ENCODE measurements around the gene NPHP4.

Gene NPHP4

DNA sequence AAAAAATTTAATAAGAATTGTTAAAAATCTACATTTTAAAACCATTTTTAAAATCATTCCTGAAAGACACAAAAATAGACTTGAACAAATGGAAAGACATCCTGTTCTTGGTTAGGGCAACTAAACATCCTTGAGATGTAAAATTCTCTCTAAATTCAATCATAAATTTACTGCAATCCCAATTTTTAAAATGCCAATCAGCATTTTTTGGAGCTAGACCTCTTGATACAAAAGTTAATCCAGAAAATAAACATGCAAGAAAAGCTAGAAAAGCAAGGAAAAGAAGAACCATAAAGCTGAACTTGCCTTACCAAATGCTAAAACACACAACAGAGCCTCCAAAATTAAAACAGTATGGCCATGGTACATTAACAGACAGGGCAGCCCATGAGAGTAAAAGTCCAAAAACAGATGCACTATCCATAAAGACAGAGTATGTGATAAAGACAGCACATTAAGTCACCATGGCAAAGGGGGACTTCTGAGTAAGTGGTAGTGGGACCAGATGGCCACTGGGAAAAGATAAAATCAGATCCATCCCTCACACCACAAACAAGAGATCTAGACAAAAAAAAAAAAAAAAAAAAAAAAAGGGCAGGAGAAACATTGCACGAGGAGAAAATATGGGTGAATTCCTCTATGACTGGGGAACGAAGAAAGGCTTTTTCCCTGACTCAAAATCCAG, 51.4 kb downstream of the NPHP4 start:
- no peaks in the 10 kb centered on the region for H3K9me3 ChIP-seq (ENCODE audit: low read depth, low read length)
- no peak overlapping the region for H3K27ac ChIP-seq
- DNase-seq (ENCODE audit: low read depth, low spot score): no peak
- no peak overlapping the region for H3K9ac ChIP-seq (ENCODE audit: insufficient read length)
- TF ChIP-seq EZH2 (IDR thresholded peaks at IDR 0.05) (no peak), POLR2AphosphoS5 (IDR thresholded peaks at IDR 0.05; ENCODE audit: borderline replicate concordance, low read depth, low read length) (no peak), FOXP2 (optimal IDR thresholded peaks at IDR 0.05; ENCODE audit: control extremely low read depth, extremely low read length, insufficient read depth) (no peak)
- H3K4me3 ChIP-seq: no peak overlapping the region
- H3K36me3 ChIP-seq (ENCODE audit: insufficient read depth, low read length): no peaks in the 10 kb centered on the region; the same call in 1 of the 2 replicates

DNA sequence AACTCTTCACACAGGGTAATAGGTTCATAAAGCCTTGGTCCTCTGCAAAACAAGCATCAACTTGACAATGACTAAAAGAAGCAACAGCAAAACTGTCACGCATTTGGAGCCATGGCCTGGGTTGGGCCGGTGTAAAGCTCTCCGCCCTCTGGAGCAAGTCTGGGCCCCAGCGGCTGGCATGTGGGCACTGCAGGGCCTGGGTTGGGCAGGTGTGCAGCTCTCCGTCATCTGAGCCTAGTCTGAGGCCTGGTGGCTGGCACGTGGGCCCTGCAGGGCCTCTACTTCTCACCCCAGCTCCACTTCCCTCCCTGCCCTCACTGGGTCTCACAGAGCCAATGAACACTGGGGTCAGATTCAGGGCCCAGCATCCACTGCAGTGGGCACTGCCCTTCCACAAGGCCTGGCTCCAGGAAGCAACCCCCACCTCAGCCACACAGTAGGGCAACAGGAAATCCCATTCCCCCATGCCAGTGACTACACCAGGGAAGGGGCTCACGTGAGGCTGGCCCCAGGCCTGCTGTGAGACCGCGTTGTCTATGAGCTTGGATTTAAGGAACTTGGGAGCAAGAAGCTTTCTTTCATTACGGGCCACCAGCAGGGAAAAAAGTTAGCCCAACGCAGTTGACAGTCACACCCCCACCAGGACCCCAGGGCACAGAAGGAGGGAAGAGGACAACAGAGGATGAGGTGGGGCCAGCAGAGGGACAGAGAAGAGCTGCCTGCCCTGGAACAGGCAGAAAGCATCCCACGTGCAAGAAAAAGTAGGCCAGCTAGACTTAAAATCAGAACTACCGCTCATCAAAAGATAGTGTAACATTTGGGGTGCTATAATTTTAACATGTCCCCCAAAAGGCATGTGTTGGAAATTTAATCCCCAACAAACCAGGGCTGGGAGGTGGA, 52.7 kb downstream of the NPHP4 start:
- TF ChIP-seq FOXP2 (optimal IDR thresholded peaks at IDR 0.05; ENCODE audit: control extremely low read depth, extremely low read length, insufficient read depth) (no peak), POLR2AphosphoS5 (IDR thresholded peaks at IDR 0.05; ENCODE audit: borderline replicate concordance, low read depth, low read length) (no peak), EZH2 (IDR thresholded peaks at IDR 0.05) (no peak)
- no peak for DNase-seq (ENCODE audit: low read depth, low spot score)
- H3K27ac ChIP-seq: no peak overlapping the region

DNA sequence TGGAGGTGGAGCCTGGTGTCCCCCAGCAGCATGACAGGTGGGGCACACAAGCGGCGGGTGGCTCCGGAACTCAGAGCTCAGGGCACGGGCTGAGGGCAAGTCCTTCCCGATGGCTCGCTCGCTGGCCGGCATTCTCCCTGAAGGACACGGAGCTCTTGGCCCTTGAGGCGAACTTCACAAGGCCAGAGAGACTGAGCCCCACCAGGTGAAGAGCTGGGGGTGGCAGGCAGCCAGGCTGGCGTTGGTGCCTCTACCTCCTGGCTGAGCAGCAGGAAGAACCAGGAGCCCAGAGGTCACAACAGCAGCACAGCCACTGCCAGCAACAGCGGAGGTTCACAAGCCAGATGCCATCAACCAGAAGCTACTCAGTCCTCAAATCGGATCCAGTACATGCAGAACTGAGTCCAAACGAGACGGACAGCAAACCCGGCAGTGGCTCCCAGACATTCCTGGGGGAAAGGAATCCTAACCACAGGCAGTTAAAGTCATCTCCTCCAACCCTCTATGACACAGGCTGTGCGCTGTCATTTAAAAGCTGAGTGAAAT, 54.1 kb downstream of the NPHP4 start:
- H3K9ac ChIP-seq (ENCODE audit: insufficient read length): no peak overlapping the region
- TF ChIP-seq FOXP2 (optimal IDR thresholded peaks at IDR 0.05; ENCODE audit: control extremely low read depth, extremely low read length, insufficient read depth) (no peak), POLR2AphosphoS5 (IDR thresholded peaks at IDR 0.05; ENCODE audit: borderline replicate concordance, low read depth, low read length) (no peak), EZH2 (IDR thresholded peaks at IDR 0.05) (no peak)
- no peaks in the 10 kb centered on the region; the same call in 1 of the 2 replicates for H3K36me3 ChIP-seq (ENCODE audit: insufficient read depth, low read length)
- no peaks in the 10 kb centered on the region for H3K9me3 ChIP-seq (ENCODE audit: low read depth, low read length)
- no peak overlapping the region for H3K27ac ChIP-seq
- H3K4me3 ChIP-seq: no peak overlapping the region
- DNase-seq (ENCODE audit: low read depth, low spot score): no peak

More for the DNA sequence above, 52.7 kb downstream of the NPHP4 start:
- H3K9me3 ChIP-seq (ENCODE audit: low read depth, low read length): no peaks in the 10 kb centered on the region
- no peak overlapping the region for H3K4me3 ChIP-seq
- no peaks in the 10 kb centered on the region; the same call in 1 of the 2 replicates for H3K36me3 ChIP-seq (ENCODE audit: insufficient read depth, low read length)
- H3K9ac ChIP-seq (ENCODE audit: insufficient read length): no peak overlapping the region

DNA sequence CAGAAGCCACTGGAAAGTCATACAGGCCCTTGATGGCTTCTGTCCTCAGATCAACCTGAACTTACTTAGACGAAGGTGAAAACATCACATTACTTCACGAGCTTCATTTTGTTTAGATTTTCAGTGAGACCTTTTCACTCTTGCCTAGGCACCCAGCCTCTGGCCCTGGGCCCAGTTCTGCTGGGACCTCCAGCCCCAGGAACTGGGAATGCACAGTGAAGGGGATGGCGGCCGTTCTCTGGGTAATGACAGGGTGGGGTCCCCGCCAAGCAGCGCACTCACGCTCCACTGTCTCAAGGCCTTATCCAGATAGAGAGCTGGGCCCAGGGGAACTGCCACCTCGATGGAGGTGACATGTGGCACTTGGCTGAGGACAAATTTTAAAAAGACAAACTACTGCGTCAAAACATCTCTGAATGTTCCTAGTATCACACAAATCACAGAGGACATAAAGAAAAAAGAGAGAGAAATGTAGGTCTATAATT, 54.8 kb downstream of the NPHP4 start:
- no peak overlapping the region for H3K4me3 ChIP-seq

DNA sequence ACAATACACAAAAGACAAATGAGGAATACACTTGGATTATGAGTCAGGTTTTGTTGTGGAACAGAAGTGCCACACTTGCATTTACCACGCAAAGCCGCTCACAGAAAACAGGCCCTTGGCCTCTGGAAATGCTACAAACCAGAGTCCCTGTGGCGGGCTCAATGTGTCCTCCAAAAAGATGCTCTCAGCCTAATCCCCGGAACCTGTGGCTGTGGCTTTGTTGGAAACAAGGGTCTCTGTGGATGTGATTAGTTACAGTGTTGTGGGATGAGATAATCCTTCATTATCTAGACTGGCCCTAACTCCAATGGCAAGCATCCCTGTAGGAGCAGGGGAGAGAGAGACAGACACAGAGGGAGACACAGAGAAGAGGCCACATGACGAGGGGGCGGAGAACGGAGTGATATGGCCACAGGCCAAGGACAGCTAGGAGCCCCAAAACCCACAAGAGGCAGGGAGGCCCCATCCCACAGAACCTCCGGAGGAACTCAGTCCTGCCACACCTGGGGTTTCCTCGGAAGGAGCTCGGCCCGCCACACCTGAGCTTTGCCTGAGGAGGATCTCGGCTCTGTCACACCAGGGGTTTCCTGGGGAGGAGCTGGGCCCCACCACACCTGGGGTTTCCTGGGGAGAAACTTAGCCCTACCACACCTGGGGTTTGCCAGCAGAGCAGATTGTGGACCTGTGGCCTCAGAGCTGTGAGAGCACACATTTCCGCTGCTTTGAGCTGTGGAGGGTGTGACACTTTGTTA, 55.4 kb downstream of the NPHP4 start:
- H3K9ac ChIP-seq (ENCODE audit: insufficient read length): no peak overlapping the region
- peaks cover 3% of the 10 kb centered on the region; the same call in 1 of the 2 replicates for H3K36me3 ChIP-seq (ENCODE audit: insufficient read depth, low read length)
- no peak overlapping the region for H3K4me3 ChIP-seq
- TF ChIP-seq FOXP2 (optimal IDR thresholded peaks at IDR 0.05; ENCODE audit: control extremely low read depth, extremely low read length, insufficient read depth) (no peak), EZH2 (IDR thresholded peaks at IDR 0.05) (no peak), POLR2AphosphoS5 (IDR thresholded peaks at IDR 0.05; ENCODE audit: borderline replicate concordance, low read depth, low read length) (no peak)
- H3K27ac ChIP-seq: no peak overlapping the region
- no peaks in the 10 kb centered on the region for H3K9me3 ChIP-seq (ENCODE audit: low read depth, low read length)
- DNase-seq (ENCODE audit: low read depth, low spot score): no peak

More for the DNA sequence above, 54.8 kb downstream of the NPHP4 start:
- DNase-seq (ENCODE audit: low read depth, low spot score): no peak
- no peaks in the 10 kb centered on the region for H3K9me3 ChIP-seq (ENCODE audit: low read depth, low read length)
- no peak overlapping the region for H3K27ac ChIP-seq
- H3K36me3 ChIP-seq (ENCODE audit: insufficient read depth, low read length): no peaks in the 10 kb centered on the region; the same call in 1 of the 2 replicates
- TF ChIP-seq FOXP2 (optimal IDR thresholded peaks at IDR 0.05; ENCODE audit: control extremely low read depth, extremely low read length, insufficient read depth): no peak
- no peak for TF ChIP-seq POLR2AphosphoS5 (IDR thresholded peaks at IDR 0.05; ENCODE audit: borderline replicate concordance, low read depth, low read length)
- no peak for TF ChIP-seq EZH2 (IDR thresholded peaks at IDR 0.05)
- no peak overlapping the region for H3K9ac ChIP-seq (ENCODE audit: insufficient read length)

DNA sequence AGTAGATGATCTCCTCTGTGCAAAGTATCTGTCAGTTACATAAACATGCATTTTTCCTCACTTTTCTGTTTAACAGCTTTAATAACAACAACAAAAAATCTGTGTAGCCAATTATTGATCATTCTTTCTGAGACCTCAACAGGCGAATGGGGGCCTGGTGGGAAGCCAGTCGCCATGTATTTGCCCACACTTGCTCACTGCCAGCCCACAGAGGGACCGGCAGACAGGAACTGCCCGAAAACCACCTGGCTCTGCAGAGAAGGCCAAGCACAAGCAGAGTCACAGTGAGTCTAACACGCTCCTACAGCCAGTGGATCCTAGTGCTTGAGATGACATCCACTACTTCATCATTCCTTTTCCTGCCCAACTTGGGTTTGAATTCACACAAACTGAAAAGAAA, 56.1 kb downstream of the NPHP4 start:
- no peak for TF ChIP-seq POLR2AphosphoS5 (IDR thresholded peaks at IDR 0.05; ENCODE audit: borderline replicate concordance, low read depth, low read length)
- no peak for TF ChIP-seq EZH2 (IDR thresholded peaks at IDR 0.05)
- no peak for TF ChIP-seq FOXP2 (optimal IDR thresholded peaks at IDR 0.05; ENCODE audit: control extremely low read depth, extremely low read length, insufficient read depth)
- Histone ChIP-seq H3K27ac (no peak overlapping the region), H3K36me3 (ENCODE audit: insufficient read depth, low read length) (peaks cover 3% of the 10 kb centered on the region; the same call in 1 of the 2 replicates), H3K4me3 (no peak overlapping the region), H3K9me3 (ENCODE audit: low read depth, low read length) (no peaks in the 10 kb centered on the region), H3K9ac (ENCODE audit: insufficient read length) (no peak overlapping the region)
- no peak for DNase-seq (ENCODE audit: low read depth, low spot score)

DNA sequence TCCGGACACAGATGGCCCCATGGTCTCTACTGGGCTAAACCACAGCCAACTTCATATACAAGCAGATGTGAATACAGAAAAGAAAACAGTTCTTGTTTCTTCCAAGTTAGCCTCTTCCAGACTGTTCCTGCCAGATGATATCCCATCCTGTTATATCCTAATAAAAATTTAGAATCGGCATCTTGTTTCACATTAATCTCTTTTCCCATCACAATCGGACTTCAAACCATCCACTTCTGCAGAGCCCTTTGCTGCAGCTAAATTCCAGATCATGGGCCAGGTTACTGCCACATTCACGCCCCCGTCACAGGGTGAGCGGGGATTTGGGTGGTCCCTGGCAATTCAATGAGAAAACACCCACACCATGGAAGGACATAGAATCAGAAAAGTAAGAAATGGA, 57.2 kb downstream of the NPHP4 start:
- Histone ChIP-seq H3K27ac (no peak overlapping the region), H3K9me3 (ENCODE audit: low read depth, low read length) (no peaks in the 10 kb centered on the region), H3K9ac (ENCODE audit: insufficient read length) (no peak overlapping the region), H3K36me3 (ENCODE audit: insufficient read depth, low read length) (peaks cover 3% of the 10 kb centered on the region; the same call in 1 of the 2 replicates), H3K4me3 (no peak overlapping the region)
- TF ChIP-seq POLR2AphosphoS5 (IDR thresholded peaks at IDR 0.05; ENCODE audit: borderline replicate concordance, low read depth, low read length): no peak
- TF ChIP-seq EZH2 (IDR thresholded peaks at IDR 0.05): no peak
- TF ChIP-seq FOXP2 (optimal IDR thresholded peaks at IDR 0.05; ENCODE audit: control extremely low read depth, extremely low read length, insufficient read depth): no peak
- no peak for DNase-seq (ENCODE audit: low read depth, low spot score)

All from SK-N-MC (cell line).